T-helper 1 cell (primary cell): ENCODE measurements around the gene SMIM26.
"Not testable (repeated sequence)": the region's sequence is repeated elsewhere in the genome, so short reads cannot be mapped to it uniquely, and the experiment has no call there.

Experiments used
- DNase-seq, 5 donors: peaks; one replicate each; pipeline ENCODE4 v3.0.0-alpha.2; 2012 to 2020
- total RNA-seq, 4 donors: gene quantifications; one replicate each; lab custom pipeline; 2026; lab: John Stamatoyannopoulos, UW

Gene SMIM26
- total RNA-seq: 7.5 to 16.6 (median 12.0) reads per million in 4 donors

DNA sequence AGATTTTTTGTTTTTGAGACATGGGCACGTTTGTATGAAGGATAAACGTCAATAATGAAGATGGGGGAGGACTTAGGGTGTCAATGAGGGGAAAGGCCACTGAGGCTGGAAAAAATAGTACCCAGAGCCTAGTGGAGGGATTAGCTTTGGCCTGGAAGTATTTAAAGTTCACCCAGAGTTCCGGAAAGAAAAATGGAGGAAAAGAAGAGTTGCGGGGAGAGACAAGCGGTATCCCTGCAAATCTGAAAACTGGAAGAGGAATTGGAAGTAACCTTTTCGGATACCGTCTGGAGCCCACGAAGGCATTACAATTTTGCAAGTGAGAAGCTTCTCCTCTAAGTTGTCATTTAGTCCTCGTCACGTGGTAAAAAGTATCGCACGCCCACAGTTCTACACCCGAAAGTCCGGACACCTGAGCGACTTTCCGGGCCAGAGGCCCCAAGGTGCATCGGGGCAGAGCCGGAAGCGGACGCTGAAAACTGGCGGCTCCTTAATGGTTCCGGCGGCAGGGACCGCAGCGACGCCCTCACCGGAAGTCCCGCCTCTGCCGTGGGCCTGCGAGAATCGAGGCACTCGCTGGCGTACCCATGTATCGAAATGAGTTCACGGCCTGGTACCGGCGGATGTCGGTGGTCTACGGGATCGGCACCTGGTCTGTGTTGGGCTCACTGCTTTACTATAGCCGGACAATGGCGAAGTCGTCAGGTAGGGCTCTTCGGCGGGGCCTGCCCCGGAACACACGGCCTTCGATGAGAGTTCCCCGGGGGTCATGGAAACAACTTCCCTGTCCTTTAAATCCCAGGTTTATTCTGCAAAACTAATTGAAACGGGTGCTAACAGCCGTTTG, at the start of gene SMIM26:
TSS of gene SMIM26 (plus strand) at position 541 of the 847 bp plus-strand sequence. CDS start at position 588, 47 bp downstream.
- DNase-seq: peak; percentile 81 to 96 (median 90)

DNA sequence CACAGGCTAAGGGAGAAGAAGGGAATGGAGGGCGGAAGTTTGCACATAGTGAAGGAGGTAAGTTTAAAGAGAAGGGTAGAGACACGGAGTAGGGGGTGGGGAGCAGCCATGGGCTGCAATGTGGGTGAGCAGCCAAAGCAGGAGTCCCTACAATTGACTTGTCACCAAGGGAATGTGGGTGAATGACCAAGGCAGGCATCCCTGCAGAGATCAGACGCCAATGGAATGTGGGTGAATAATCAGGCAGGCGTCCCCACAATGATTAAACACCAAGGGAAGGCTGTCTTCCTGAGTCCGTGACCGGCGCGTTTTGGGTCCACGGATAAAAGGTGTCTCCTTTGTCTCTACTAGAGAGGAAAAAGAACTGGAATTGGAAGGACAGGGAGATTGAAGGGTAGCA, 45.2 kb upstream of the SMIM26 start:
- not testable (repeated sequence) for DNase-seq

DNA sequence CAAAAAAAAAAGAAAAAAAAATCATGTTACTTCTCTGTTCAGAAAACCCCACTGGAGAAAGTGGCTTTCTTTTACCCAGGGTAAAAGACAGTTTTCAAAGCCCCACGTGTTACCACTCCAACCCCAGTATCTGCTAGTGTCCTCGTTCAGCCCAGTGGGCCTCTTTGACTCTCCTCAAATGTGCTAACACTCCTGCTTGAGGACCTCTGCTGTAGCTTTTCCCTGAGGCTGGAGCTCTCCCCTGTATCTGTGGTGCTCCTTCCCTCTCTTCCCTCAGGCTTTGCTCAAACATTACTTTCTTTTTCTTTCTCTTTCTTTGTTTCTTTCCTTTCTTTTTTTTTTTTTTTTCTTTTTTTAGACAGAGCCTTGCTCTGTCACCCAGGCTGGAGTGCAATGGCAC, 44.2 kb upstream of the SMIM26 start:
- DNase-seq: no peak

- no peak for DNase-seq
Measured at GRCh38 chr20:18524646-18525045, 42.6 kb upstream of the SMIM26 start.

DNA sequence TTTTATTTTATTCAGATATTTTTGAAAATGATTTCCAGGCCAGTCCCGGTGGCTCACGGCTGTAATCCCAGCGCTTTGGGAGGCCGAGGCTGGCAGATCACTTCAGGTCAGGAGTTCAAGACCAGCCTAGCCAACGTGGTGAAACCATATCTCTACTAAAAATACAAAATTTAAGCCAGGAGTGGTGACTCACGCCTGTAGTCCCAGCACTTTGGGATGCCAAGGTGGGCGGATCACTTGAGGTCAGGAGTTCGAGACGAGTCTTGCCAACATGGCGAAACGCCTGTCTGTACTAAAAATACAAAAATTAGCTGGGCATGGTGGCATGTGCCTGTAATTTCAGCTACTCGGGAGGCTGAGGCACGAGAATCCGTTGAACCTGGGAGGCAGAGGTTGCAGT, 40.5 kb upstream of the SMIM26 start:
- not testable (repeated sequence) for DNase-seq

GRCh38 chr20:18527339-18527738, 39.9 kb upstream of the SMIM26 start:
- DNase-seq: no peak

DNA sequence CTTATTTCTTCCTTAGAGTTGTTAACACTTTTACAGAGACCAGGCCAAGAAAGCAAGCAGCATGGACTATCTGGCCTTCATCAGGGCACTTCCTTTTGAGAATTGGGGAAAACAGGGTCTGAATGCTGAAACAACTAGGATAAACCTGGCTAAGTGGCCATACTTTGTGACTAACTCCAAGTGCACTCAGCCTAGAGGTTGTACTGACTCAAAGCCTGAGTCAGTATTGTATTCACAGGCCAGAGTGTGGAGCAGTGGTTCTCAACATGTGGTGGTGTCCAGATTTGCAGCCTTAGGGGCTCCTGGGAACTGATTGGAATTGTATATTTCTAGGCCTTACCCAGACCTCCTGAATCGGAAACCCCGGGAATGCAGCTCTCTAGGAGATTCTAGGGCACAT, 39.4 kb upstream of the SMIM26 start:
- no peak for DNase-seq

DNA sequence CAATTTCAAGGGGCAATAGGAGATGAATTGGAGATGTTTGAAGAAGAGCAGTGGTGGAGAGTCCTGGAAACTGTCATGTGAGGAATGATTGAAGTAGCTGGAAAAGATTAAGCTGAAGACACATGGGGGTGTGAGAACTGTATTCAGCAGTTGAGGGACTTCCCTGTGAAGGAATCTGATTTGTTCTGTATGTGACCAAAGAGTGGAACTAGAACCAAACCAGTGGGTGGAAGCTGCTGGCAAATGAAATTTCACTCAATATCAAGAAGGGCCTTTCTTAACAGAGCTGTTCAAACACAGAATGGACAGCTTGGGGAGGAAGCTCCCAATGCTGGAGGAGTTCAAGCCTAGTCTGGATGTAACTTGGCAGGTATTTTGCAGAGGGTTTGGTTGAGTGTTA, 38.2 kb upstream of the SMIM26 start:
- DNase-seq: no peak

DNA sequence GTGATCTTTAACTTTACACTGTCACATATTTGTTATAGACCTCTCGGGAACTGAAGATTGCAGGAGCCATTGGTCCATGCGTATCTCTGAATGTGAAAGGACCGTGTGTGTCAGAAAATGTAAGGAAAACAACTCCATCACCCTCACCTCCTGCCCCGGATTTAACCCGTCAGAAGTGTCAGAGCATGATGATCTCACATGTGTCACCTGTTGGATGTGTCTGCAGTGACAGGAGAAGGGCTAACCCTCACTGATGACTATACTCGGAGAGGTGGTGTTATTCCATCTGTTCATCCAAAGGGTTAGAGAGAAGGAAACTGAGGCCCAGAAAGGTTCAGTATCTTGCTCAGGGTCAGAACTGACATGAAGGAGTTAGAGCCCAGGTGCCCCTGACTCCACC, 34.6 kb upstream of the SMIM26 start:
- DNase-seq: no peak

DNA sequence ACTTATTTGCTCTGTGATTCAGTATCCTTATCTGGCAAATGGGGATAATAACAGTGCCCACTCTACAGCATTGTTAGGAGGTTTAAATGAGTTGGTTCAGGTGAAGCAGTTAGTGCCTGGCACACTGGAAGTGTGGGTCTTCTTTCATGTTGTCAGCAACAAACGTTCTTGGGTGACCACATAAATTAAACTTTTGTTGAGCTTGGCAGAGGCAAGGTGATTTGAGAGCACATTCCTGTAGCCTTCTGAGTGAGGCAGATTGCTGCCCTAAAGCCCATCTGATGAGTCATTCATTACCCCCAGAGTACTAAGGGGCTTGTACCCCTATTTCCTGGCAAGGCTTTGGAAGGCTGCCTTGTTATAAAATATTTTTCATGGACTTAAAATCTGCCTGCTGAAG, 33.7 kb upstream of the SMIM26 start:
- no peak for DNase-seq

DNA sequence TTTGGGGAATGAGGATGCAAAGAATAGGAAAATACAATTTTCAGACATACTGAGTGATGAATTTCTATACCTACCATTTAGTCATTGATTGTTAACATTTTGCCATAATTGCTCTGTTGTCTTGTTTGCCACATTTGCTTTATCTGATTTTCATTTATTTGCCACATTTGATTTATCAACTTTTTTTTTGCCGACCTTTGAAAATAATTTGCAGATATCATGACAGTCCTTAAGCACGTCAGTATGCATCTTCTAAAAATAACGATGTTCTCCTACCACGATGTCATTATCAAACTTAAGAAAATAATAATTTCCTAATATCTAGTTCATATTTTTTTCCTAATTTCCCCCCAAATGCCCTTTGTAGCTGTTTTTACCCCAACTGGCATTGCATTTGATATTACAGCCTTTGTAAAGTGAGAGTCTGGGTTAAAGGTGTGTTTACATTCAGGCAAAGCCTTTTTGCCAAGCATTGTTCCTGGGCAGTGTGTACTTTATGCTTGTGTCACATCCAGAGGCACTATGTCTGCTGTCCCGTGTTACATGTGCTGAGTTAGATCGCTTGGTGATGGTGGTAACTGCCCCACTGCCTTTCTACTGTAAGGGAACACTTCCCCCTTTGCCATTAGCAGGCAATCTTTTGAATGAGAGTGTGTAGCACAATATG, 33.1 kb upstream of the SMIM26 start:
- DNase-seq: no peak

GRCh38 chr20:18537651-18538050, 29.6 kb upstream of the SMIM26 start:
- DNase-seq: no peak

- DNase-seq: no peak
Measured at GRCh38 chr20:18541741-18542140, 25.5 kb upstream of the SMIM26 start.

DNA sequence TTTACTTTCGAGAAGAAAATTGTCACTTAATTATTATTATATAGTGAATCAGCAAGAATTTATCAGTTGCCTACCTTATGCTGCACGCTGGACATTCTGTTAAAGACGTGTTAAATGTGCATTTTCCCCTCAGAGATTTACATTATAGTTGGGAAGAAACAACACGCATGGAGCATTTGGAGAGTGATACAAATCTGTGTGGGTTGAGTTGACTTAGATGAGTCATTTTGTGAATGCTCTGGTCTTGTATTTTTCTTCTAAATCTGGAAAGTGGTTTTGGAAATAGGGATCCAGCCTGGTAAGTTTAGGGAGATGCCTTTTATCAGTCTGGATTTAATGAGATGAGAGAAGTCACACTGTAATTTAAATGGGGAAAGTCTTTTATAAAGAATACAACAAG, 24.0 kb upstream of the SMIM26 start:
- DNase-seq: no peak

- no peak for DNase-seq
Measured at GRCh38 chr20:18543932-18544331, 23.3 kb upstream of the SMIM26 start.

GRCh38 chr20:18545566-18545965, 21.7 kb upstream of the SMIM26 start:
- no peak for DNase-seq

- DNase-seq: no peak
Measured at GRCh38 chr20:18548465-18548864, 18.8 kb upstream of the SMIM26 start.

DNA sequence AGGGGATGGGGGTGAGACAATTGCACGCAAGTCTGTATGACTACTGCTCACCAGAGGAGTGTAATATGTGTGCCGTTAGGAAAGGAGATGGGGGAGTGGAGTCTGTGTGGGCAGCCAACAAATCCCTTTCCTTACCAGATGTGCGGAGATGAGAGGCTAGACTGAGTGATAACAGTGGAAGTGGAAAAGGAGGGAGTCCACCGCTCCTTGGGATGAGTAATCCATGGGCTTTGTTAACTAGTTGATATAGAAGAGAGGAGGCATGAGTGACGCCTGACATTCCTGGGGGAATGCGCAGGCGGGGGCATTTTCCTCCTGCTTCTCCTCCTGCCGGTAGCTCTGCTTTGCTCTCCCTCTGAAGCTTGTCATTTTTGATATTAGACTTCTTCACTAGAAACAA, 13.5 kb upstream of the SMIM26 start:
- DNase-seq: no peak

GRCh38 chr20:18567739-18568091, 483 bp downstream of the SMIM26 start:
- DNase-seq: no peak

DNA sequence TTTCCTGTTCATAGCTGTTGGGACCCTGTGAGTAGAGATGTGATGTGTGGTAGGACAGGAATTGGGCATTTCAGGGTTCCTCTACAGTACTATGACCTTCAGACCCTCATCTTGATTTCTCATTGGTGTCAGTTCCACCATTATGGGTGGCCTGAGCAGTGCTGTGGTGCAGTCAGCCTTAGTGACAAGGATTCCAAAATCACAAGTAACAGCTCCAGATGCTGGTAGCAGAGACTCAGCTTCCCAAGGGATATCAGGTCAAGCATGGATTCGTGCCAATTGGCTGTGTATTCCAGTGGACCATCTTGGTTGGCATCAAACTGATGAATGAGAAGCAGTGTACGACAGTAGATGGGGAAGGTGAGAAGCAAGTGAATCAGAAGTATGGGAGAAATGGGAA, 3.8 kb downstream of the SMIM26 start:
- DNase-seq: no peak

GRCh38 chr20:18571578-18571977, 4.3 kb downstream of the SMIM26 start:
- no peak for DNase-seq

DNA sequence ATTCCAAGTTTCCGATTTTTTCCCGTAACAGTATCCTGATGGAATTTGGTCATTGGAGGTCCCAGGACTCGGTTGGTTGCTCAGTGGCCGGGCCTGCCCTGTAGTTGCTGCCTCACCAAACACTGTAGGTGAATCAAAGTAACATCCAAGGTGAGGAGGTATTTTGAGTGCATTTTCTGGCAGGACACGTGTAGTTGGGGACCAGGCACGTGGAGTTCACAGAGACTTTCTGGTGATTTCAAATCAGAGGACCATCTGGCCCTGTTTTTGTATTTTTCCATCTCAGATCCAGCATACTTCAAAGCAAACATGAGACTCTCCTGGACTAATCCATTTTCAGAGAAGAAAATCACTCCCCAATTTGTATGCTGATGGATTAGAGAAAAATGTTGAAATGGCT, 10.7 kb downstream of the SMIM26 start:
- DNase-seq: no peak

DNA sequence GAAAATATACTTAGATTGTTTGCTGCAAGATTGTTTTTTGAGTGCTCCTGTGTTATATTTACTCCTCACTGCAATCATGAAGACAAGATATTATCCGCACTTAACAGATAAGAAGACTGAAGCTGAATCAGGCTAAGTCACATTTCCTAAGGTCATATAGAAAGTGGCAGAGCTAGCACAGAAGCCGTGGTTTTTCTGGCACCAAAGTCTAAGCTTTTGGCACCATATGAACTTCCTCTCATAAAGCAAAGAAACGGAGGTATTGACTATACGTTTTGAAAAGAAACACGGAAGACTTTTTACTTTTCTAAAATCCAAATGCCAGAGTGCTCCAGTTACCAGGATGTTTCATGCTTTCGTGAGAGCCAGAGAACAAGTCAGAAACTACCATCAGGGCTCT, 11.3 kb downstream of the SMIM26 start:
- no peak for DNase-seq

DNA sequence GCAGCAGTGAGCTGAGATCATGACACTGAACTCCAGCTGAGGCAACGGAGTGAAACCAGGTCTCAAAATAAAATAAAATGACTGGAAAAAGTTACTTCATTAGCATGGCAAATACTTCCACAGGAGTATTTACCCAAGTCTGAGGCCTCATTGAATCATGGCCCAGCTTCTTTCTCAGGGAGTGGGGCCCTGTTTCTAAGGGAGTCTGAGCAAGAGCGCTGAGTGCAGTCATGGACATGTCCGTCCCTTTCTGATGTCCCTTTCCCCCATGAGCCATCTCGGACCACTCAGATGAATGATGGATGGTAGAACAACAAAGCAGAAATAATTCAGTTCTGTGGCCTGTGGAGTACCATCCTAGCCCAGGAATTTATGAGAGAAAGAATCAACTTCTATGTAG, 12.8 kb downstream of the SMIM26 start:
- no peak for DNase-seq
